Measurements from ENCODE around the gene AHI1.

AHI1 gene

GRCh38 chr6:135296715-135297114 lies 200.8 kb downstream of the AHI1 start:
- no peak for DNase-seq (ENCODE audit: low spot score)

- DNase-seq (ENCODE audit: low spot score) = no peak
Observed at GRCh38 chr6:135295085-135295484, 202.5 kb downstream of the AHI1 start.

- DNase-seq (ENCODE audit: low spot score) = no peak
Observed at GRCh38 chr6:135291288-135292076, 206.1 kb downstream of the AHI1 start.

GRCh38 chr6:135289816-135290215 lies 207.7 kb downstream of the AHI1 start:
- DNase-seq (ENCODE audit: low spot score) = no peak

- DNase-seq (ENCODE audit: low spot score) = no peak
Observed at GRCh38 chr6:135286962-135287538, 210.5 kb downstream of the AHI1 start.

- no peak for DNase-seq (ENCODE audit: low spot score)
Observed at GRCh38 chr6:135285165-135285564, 212.4 kb downstream of the AHI1 start.

- no peak for DNase-seq (ENCODE audit: low spot score)
Observed at GRCh38 chr6:135283926-135284325, 213.6 kb downstream of the AHI1 start.

GRCh38 chr6:135282395-135282794 lies 215.1 kb downstream of the AHI1 start:
- DNase-seq (ENCODE audit: low spot score) = no peak

GRCh38 chr6:135281964-135282363 lies 215.6 kb downstream of the AHI1 start:
- no peak for DNase-seq (ENCODE audit: low spot score)

- no peak for DNase-seq (ENCODE audit: low spot score)
Observed at GRCh38 chr6:135281227-135281626, 216.3 kb downstream of the AHI1 start.

- DNase-seq (ENCODE audit: low spot score) = no peak
Observed at GRCh38 chr6:135280375-135281136, 217.0 kb downstream of the AHI1 start.

GRCh38 chr6:135277422-135277821 lies 220.1 kb downstream of the AHI1 start:
- no peak for DNase-seq (ENCODE audit: low spot score)

GRCh38 chr6:135274561-135275293 lies 222.8 kb downstream of the AHI1 start:
- no peak for DNase-seq (ENCODE audit: low spot score)

- DNase-seq (ENCODE audit: low spot score) = no peak
Observed at GRCh38 chr6:135271626-135272025, 225.9 kb downstream of the AHI1 start.

GRCh38 chr6:135270676-135271536 lies 226.6 kb downstream of the AHI1 start:
- DNase-seq (ENCODE audit: low spot score) = no peak

GRCh38 chr6:135269481-135269891 lies 228.1 kb downstream of the AHI1 start:
- no peak for DNase-seq (ENCODE audit: low spot score)

GRCh38 chr6:135268740-135269139 lies 228.8 kb downstream of the AHI1 start:
- DNase-seq (ENCODE audit: low spot score) = no peak

- no peak for DNase-seq (ENCODE audit: low spot score)
Observed at GRCh38 chr6:135268263-135268662, 229.3 kb downstream of the AHI1 start.

- no peak for DNase-seq (ENCODE audit: low spot score)
Observed at GRCh38 chr6:135267085-135267484, 230.5 kb downstream of the AHI1 start.

- DNase-seq (ENCODE audit: low spot score) = no peak
Observed at GRCh38 chr6:135266675-135267074, 230.9 kb downstream of the AHI1 start.

GRCh38 chr6:135265278-135265677 lies 232.3 kb downstream of the AHI1 start:
- no peak for DNase-seq (ENCODE audit: low spot score)
